Body of pancreas (tissue), 4 donors: ENCODE data around the gene ZNF581. TPM values are rescaled to one million over a fixed set of nuclear protein-coding genes. Genes with fewer than 3 reads are reported as not detected.

Source experiments
- ATAC-seq: fragments of 150-250 bp; one replicate; pipeline ENCODE4 v1.9.1; 2016
- DNase-seq, 4 donors: peaks; one replicate each; pipeline ENCODE4 v3.0.0-alpha.2; 2019
- H3K27ac ChIP-seq, 4 donors: fragments of 200-600 bp; sonication (generic); 1 replicate in 3 of 4; 2 replicates in 1 of 4; pipeline versions ENCODE4 v1.5.1 to v1.6.1; 2016 to 2019; ENCODE audit warnings: mild to moderate bottlenecking in 1 of 4, mixed read lengths in 1 of 4, moderate library complexity in 1 of 4
- H3K27me3 ChIP-seq, 2 donors: fragments of 200-600 bp; sonication (generic); one replicate each; pipeline ENCODE4 v1.6.0; 2016; ENCODE audit warnings: mild to moderate bottlenecking in 1 of 2
- H3K36me3 ChIP-seq, 2 donors: fragments of 200-600 bp; sonication (generic); replicated peaks in 1 of 2; 2 replicates each; pipeline ENCODE4 v1.5.1; 2016; ENCODE audit warnings: low read depth in 2 of 2; ENCODE audit not compliant: insufficient read depth in 1 of 2
- H3K4me1 ChIP-seq: fragments of 200-600 bp; sonication (generic); one replicate; pipeline ENCODE4 v1.6.0; 2016
- H3K4me3 ChIP-seq, 2 donors: fragments of 200-600 bp; sonication (generic); 1 replicate in 1 of 2; 2 replicates in 1 of 2; pipeline ENCODE4 v1.5.1; 2016 to 2019
- H3K9me3 ChIP-seq, 3 donors: fragments of 200-600 bp; sonication (generic); 1 replicate in 2 of 3; 2 replicates in 1 of 3; pipeline ENCODE4 v1.5.1; 2016
- CTCF ChIP-seq, 7 experiments: fragments of 450-650 bp in 4 of 7; fragments of 200-600 bp in 3 of 7; sonication (generic) in 3 of 7; IDR thresholded peaks; one replicate each; pipeline ENCODE4 v1.5.1; 2016 to 2019; ENCODE audit warnings: antibody characterized with exemption in 7 of 7
- POLR2A ChIP-seq, 3 donors: fragments of 450-650 bp; IDR thresholded peaks; one replicate each; pipeline ENCODE4 v1.6.1; 2016; ENCODE audit warnings: antibody characterized with exemption in 3 of 3, mild to moderate bottlenecking in 2 of 3
- WGBS, 2 donors: methylation state at CpG; one replicate each; pipeline ENCODE4 v1.1.5; 2017; 5-methylcytosine and 5-hydroxymethylcytosine counted together
- intact Hi-C: fragments of 100-400 bp; cut with DNase I; formaldehyde crosslinking; loops from one replicate; pipeline ENCODE4 v1.15.1; 2023
- total RNA-seq, 2 donors: library from RNA; depleted of rRNA; stranded (reverse); fragments of >200 nt; gene quantifications; one replicate each; pipeline ENCODE4 v1.1.0, GENCODE V29; 2016

The ZNF581 gene
- total RNA-seq, 2 donors from 2014 or later = 16.8 to 20.2 TPM

- Histone ChIP-seq H3K9me3 (no peaks in the 10 kb centered on the region), H3K4me3 (no peak overlapping the region)
These were observed 39.7 kb upstream of the ZNF581 start for GRCh38 chr19:55603581-55604292.

GRCh38 chr19:55605207-55605636, 38.2 kb upstream of the ZNF581 start:
- peaks cover 34% of the 10 kb centered on the region for H3K4me1 ChIP-seq
- ATAC-seq = peak; percentile 84
- H3K36me3 ChIP-seq = no peaks in the 10 kb centered on the region
- intact Hi-C loops = no loop called here
- H3K9me3 ChIP-seq = no peaks in the 10 kb centered on the region
- TF ChIP-seq CTCF (IDR thresholded peaks at IDR 0.05) (no peak), POLR2A (IDR thresholded peaks at IDR 0.05) (peak in 2 of 3 donors; percentile 42 to 60)
- H3K4me3 ChIP-seq = peak overlapping the region; percentile 84 to 86
- WGBS, 2 donors = 0% methylated on average over 7 to 43 of the region's 43 CpGs
- H3K27me3 ChIP-seq = no peaks in the 10 kb centered on the region
- DNase-seq = peak; percentile 96 to 98 (median 98)
- H3K27ac ChIP-seq = peak overlapping the region; percentile 82 to 94 (median 85)

More at GRCh38 chr19:55603581-55604292, 39.7 kb upstream of the ZNF581 start:
- Histone ChIP-seq H3K36me3 (no peaks in the 10 kb centered on the region), H3K4me1 (peaks cover 37% of the 10 kb centered on the region), H3K27me3 (no peaks in the 10 kb centered on the region), H3K27ac (peak overlapping the region in 1 of 4 donors; percentile 94)
- DNase-seq (no peak), ATAC-seq (no peak)
- 68 to 71% methylated on average over 22 of the region's 22 CpGs for WGBS, 2 donors
- intact Hi-C loops = no loop called here
- TF ChIP-seq CTCF (IDR thresholded peaks at IDR 0.05) (no peak), POLR2A (IDR thresholded peaks at IDR 0.05) (no peak)

GRCh38 chr19:55605637-55606470, 37.6 kb upstream of the ZNF581 start, which contains the start of gene ZNF865:
ZNF865 (plus strand) TSS chr19:55605647; CDS start chr19:55613619, 7,972 bp downstream.
- intact Hi-C loops = no loop called here
- no peaks in the 10 kb centered on the region for H3K9me3 ChIP-seq
- WGBS, 2 donors = 0 to 3% methylated on average over 16 to 21 of the region's 44 CpGs

GRCh38 chr19:55606471-55606787, 37.0 kb upstream of the ZNF581 start:
- WGBS, 2 donors = 18% methylated on average over 12 of the region's 12 CpGs
- TF ChIP-seq POLR2A (IDR thresholded peaks at IDR 0.05) (no peak), CTCF (IDR thresholded peaks at IDR 0.05) (no peak)
- Histone ChIP-seq H3K27me3 (no peaks in the 10 kb centered on the region), H3K4me3 (no peak overlapping the region), H3K9me3 (no peaks in the 10 kb centered on the region), H3K4me1 (peaks cover 29% of the 10 kb centered on the region), H3K27ac (peak overlapping the region in 3 of 4 donors; percentile 83 to 94 (median 87)), H3K36me3 (no peaks in the 10 kb centered on the region)
- intact Hi-C loops = no loop called here
- ATAC-seq (no peak), DNase-seq (no peak)

More at GRCh38 chr19:55605637-55606470, 37.6 kb upstream of the ZNF581 start, which contains the start of gene ZNF865:
- Histone ChIP-seq H3K4me3 (peak within 1 kb of the TSS; percentile 84 to 86), H3K27ac (peak within 1 kb of the TSS; percentile 82 to 94 (median 85)), H3K4me1 (peaks cover 31% of the 10 kb centered on the region), H3K27me3 (no peaks in the 10 kb centered on the region), H3K36me3 (no peaks in the 10 kb centered on the region)
- peak; percentile 42 to 90 (median 71) for TF ChIP-seq CTCF (IDR thresholded peaks at IDR 0.05)
- peak in 1 of 3 donors; percentile 11 for TF ChIP-seq POLR2A (IDR thresholded peaks at IDR 0.05)
- peak; percentile 69 to 75 (median 70) for DNase-seq
- ATAC-seq = peak; percentile 49
